HFFc6 (cell line): ENCODE results near the gene SLC38A1. TPM values are rescaled to one million over a fixed set of nuclear protein-coding genes. Genes with fewer than 3 reads are reported as not detected.

Experiments
- DNase-seq: peaks from one replicate; pipeline ENCODE4 v3.0.0-alpha.2; 2018
- H3K27ac Mint-ChIP-seq: 2 replicates; pipeline ENCODE4 v1.8.0; 2020; ENCODE audit warnings: mild to moderate bottlenecking, mixed read lengths
- H3K27me3 Mint-ChIP-seq: 2 replicates; pipeline ENCODE4 v1.8.0; 2021; ENCODE audit warnings: mild to moderate bottlenecking, moderate library complexity, mixed read lengths; ENCODE audit not compliant: insufficient read depth
- H3K36me3 Mint-ChIP-seq: 2 replicates; pipeline ENCODE4 v1.8.0; 2021; ENCODE audit warnings: low read depth, mixed read lengths
- H3K4me1 Mint-ChIP-seq: 2 replicates; pipeline ENCODE4 v1.8.0; 2020; ENCODE audit warnings: low read depth, mixed read lengths
- H3K4me3 Mint-ChIP-seq: 2 replicates; pipeline ENCODE4 v1.8.0; 2020; ENCODE audit warnings: mild to moderate bottlenecking, moderate library complexity, mixed read lengths
- H3K9me3 Mint-ChIP-seq: 2 replicates; pipeline ENCODE4 v1.8.0; 2020; ENCODE audit warnings: mild to moderate bottlenecking, mixed read lengths
- total RNA-seq, 6 experiments: library from RNA; stranded (reverse); fragmentation: NEBNext Ultra II Directional; extraction: Animal tissue kit (Norgen Biotek cat#: 25700); gene quantifications; 2 replicates in 1 of 6; 3 replicates in 5 of 6; pipeline ENCODE4 v1.2.3, GENCODE V29; 2021
- TF ChIP-seq, protein P1 (sequence below): fragments of 200-600 bp; sonication (generic); IDR thresholded peaks from 2 replicates; pipeline ENCODE4 v1.5.0; 2021; ENCODE audit warnings: antibody characterized with exemption, mild to moderate bottlenecking

Gene SLC38A1
- total RNA-seq, 6 experiments from 2014 or later, result 78.2 to 98.5 (median 88.6) TPM

DNA sequence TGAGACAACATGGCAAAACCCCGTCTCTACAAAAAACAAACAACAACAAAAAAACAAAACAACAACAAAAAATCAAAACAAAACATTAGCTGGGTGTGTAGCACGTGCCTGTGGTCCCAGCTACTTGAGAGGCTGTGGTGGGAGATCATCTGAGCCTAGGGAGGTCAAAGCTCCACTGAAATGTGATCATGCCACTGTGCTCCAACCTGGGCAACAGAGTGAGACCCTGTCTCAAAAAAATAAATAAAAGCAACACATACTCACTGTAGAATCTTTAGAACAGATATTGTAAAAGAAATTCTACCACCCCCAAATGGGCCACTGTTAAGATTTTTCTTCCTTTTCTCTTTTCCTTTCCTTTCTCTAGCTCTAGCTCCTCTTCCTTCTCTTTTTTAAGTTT, 26.3 kb downstream of the SLC38A1 start:
- Mint-ChIP-seq H3K27ac (no peak overlapping the region; the same call in 1 of the 2 replicates), H3K27me3 (no peaks in the 10 kb centered on the region), H3K4me3 (no peak overlapping the region), H3K4me1 (peaks cover 15% of the 10 kb centered on the region), H3K36me3 (peaks cover 68% of the 10 kb centered on the region), H3K9me3 (no peaks in the 10 kb centered on the region)
- TF ChIP-seq, protein P1, sequence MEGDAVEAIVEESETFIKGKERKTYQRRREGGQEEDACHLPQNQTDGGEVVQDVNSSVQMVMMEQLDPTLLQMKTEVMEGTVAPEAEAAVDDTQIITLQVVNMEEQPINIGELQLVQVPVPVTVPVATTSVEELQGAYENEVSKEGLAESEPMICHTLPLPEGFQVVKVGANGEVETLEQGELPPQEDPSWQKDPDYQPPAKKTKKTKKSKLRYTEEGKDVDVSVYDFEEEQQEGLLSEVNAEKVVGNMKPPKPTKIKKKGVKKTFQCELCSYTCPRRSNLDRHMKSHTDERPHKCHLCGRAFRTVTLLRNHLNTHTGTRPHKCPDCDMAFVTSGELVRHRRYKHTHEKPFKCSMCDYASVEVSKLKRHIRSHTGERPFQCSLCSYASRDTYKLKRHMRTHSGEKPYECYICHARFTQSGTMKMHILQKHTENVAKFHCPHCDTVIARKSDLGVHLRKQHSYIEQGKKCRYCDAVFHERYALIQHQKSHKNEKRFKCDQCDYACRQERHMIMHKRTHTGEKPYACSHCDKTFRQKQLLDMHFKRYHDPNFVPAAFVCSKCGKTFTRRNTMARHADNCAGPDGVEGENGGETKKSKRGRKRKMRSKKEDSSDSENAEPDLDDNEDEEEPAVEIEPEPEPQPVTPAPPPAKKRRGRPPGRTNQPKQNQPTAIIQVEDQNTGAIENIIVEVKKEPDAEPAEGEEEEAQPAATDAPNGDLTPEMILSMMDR, result no peak
- DNase-seq, result no peak

DNA sequence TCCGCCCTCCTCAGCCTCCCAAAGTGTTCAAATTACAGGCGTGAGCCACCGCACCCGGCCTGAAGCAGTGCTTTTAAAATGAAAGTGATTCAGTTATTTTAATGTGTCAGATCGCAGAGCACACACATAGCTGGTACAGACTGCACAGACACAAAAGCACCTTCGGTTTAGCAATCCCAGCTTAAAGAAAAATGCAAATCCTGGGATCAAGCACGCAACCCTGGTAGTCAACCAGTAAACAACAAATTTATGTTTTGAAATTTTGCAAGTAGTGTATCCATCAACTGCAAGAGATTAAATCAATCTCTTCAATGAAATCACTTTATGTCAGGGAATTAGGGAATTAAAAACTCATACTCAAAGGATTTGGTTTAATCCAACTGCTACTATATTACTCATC, 28.4 kb downstream of the SLC38A1 start:
- H3K27me3 Mint-ChIP-seq, result no peaks in the 10 kb centered on the region
- no peak overlapping the region for H3K4me3 Mint-ChIP-seq
- H3K4me1 Mint-ChIP-seq, result peaks cover 13% of the 10 kb centered on the region
- TF ChIP-seq, protein P1, result no peak
- H3K9me3 Mint-ChIP-seq, result no peaks in the 10 kb centered on the region
- DNase-seq, result no peak
- H3K27ac Mint-ChIP-seq, result no peak overlapping the region
- H3K36me3 Mint-ChIP-seq, result peaks cover 52% of the 10 kb centered on the region

DNA sequence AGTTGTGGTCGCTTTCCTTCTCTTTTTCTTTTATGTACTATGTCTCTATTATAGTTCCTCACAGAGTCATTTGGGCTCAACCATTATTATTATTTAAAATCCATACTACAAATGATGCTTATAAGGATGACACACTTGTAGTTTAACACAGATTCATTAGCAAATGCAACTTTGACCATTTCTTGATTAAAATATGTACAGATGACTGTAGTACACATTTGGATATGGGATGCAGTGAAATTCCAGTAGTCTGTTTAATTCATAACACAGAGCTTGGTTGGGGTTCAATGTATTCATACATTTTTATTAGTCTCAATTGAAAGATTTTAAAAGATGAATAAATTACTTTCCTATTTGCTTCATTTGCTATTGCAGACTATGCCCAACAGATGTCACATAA, 30.0 kb downstream of the SLC38A1 start:
- TF ChIP-seq, protein P1, result no peak
- H3K27ac Mint-ChIP-seq, result no peak overlapping the region
- H3K4me3 Mint-ChIP-seq, result no peak overlapping the region
- H3K27me3 Mint-ChIP-seq, result no peaks in the 10 kb centered on the region
- no peaks in the 10 kb centered on the region for H3K9me3 Mint-ChIP-seq
- peaks cover 52% of the 10 kb centered on the region for H3K36me3 Mint-ChIP-seq
- peaks cover 16% of the 10 kb centered on the region for H3K4me1 Mint-ChIP-seq
- no peak for DNase-seq

DNA sequence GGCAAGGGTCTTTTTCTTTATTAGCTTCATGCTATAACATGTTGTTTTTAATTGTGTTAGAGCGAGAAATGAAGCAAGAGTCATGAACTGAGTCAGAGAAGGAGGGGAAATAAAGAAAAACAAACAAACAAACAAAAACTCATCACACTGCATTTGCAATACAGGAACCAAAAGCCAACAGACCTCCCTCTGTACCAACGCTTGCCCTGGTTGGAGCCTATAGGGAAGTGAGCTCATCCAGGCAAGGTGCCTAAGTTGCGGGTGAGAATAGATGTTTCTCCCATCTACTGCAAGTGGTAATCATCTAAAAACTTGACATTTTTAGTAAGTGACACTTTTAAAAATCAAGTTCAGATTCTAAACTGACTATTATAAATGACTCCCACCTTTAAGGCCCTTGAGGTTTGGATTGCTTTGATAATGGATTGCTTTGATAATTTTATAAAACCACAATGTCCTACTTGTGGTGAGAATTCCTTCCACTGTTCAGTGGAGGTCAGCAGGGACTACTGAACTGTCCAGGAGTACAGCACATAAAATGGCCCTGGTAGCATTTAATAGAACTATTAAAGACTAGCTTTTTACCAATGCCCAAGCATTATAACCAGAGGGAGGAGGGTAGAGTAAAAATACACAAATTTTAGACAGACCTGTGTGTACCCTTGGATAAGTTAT, 31.3 kb downstream of the SLC38A1 start:
- Mint-ChIP-seq H3K9me3 (no peaks in the 10 kb centered on the region), H3K27me3 (no peaks in the 10 kb centered on the region), H3K27ac (no peak overlapping the region), H3K4me3 (no peak overlapping the region), H3K4me1 (peaks cover 18% of the 10 kb centered on the region), H3K36me3 (peaks cover 54% of the 10 kb centered on the region)
- TF ChIP-seq, protein P1, result no peak
- DNase-seq, result no peak

DNA sequence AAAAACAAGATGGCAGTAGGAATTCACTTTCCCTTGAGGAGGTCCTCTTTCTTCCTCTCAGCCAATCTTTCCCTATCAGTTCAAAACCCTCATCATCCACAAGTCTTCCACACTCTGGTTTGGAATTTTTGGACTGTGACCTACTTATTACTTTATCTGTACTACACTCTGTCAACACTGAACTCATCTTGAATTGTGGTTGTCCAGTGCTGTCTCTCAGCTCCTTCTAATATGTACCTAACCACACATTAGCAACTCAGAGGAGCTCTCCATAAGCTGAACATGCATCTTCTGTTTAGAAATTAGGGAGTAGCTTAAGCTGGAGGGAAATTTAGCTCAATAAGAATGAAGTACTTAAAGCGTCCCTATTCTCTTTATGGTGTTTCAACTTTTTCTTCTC, 34.8 kb downstream of the SLC38A1 start:
- no peaks in the 10 kb centered on the region for H3K9me3 Mint-ChIP-seq
- H3K27ac Mint-ChIP-seq, result no peak overlapping the region
- TF ChIP-seq, protein P1, result no peak
- peaks cover 36% of the 10 kb centered on the region for H3K4me1 Mint-ChIP-seq
- H3K36me3 Mint-ChIP-seq, result peaks cover 30% of the 10 kb centered on the region
- no peak overlapping the region for H3K4me3 Mint-ChIP-seq
- H3K27me3 Mint-ChIP-seq, result no peaks in the 10 kb centered on the region
- DNase-seq, result no peak
